ENCODE results near the gene MASP1. TPM values are rescaled to one million over a fixed set of nuclear protein-coding genes. Genes with fewer than 3 reads are reported as not detected.

Gene MASP1
- total RNA-seq, 1 donor from 2014 or later = 2.0 TPM

GRCh38 chr3:187319699-187320302 is 28.3 kb upstream of the MASP1 start:
- DNase-seq (ENCODE audit: low spot score) = no peak
- TF ChIP-seq, protein P1, sequence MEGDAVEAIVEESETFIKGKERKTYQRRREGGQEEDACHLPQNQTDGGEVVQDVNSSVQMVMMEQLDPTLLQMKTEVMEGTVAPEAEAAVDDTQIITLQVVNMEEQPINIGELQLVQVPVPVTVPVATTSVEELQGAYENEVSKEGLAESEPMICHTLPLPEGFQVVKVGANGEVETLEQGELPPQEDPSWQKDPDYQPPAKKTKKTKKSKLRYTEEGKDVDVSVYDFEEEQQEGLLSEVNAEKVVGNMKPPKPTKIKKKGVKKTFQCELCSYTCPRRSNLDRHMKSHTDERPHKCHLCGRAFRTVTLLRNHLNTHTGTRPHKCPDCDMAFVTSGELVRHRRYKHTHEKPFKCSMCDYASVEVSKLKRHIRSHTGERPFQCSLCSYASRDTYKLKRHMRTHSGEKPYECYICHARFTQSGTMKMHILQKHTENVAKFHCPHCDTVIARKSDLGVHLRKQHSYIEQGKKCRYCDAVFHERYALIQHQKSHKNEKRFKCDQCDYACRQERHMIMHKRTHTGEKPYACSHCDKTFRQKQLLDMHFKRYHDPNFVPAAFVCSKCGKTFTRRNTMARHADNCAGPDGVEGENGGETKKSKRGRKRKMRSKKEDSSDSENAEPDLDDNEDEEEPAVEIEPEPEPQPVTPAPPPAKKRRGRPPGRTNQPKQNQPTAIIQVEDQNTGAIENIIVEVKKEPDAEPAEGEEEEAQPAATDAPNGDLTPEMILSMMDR (IDR thresholded peaks at IDR 0.05) = peak; percentile 87
- no peaks in the 10 kb centered on the region for H3K9me3 Mint-ChIP-seq (ENCODE audit: low read depth)
- H3K4me3 Mint-ChIP-seq (ENCODE audit: unreplicated experiment) = peak overlapping the region; percentile 68
- H3K4me1 Mint-ChIP-seq (ENCODE audit: low read depth) = peaks cover 15% of the 10 kb centered on the region
- H3K27ac Mint-ChIP-seq (ENCODE audit: unreplicated experiment) = no peak overlapping the region
- no peaks in the 10 kb centered on the region for H3K36me3 Mint-ChIP-seq (ENCODE audit: low read depth)
- H3K27me3 Mint-ChIP-seq (ENCODE audit: low read depth) = peaks cover 16% of the 10 kb centered on the region

DNA sequence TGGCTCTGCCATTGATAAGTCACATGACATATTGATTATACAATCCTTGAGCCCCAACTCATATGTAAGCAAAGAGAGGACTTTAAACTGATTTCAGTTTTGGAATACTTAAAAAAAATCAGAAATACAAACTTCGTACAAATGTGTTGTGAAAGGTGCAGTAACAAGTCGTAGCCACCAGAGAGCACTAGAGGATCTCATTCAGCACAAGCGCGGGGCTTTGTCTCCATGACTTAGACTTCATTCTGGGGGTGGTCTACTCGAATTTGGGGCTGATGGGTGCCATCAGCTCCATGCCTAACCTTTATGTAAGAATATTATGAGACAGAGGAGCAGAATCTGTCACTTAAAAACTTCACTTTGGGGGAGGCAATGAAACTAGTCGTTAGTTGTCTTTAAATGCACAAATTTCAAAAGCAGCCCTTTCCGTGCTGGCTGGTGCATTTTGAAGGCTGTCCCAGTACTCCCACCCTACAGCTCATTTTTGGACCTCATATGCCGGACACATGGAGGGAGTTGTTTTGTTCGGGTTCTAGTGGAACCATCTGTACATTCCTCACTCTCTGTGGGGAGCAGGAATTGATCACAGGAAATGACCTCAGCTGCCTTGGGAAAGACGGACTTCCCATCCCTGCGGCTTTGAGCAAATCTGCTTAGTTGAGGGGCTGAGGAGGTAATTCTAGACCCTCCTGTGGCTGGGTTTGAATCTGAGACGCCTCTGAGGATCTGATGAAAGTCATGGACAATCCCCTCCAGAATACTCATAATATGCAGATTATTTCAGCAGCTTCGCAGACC is 27.5 kb upstream of the MASP1 start:
- peak overlapping the region; percentile 55 for H3K27ac Mint-ChIP-seq (ENCODE audit: unreplicated experiment)
- no peak for DNase-seq (ENCODE audit: low spot score)
- peaks cover 21% of the 10 kb centered on the region for H3K27me3 Mint-ChIP-seq (ENCODE audit: low read depth)

DNA sequence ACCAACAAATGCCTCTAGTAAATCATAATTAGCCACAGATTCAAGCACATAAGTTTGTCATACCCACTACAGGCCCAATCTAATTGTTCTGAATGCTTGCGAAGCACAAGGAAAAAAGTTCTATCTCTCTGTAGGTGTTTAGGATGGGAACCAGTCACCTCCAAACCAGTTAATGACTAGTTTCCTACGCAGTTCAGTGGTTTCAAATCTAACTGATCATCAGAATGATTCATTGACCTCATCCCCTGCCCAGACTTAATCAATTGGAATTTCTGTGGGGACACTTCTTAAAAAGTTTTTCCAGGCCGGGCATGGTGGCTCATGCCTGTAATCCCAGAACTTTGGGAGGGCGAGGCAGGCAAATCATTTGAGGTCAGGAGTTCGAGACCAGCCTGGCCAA is 24.3 kb upstream of the MASP1 start:
- Mint-ChIP-seq H3K27ac (ENCODE audit: unreplicated experiment) (no peak overlapping the region), H3K36me3 (ENCODE audit: low read depth) (peaks cover 4% of the 10 kb centered on the region), H3K4me3 (ENCODE audit: unreplicated experiment) (no peak overlapping the region), H3K9me3 (ENCODE audit: low read depth) (no peaks in the 10 kb centered on the region), H3K27me3 (ENCODE audit: low read depth) (peaks cover 34% of the 10 kb centered on the region), H3K4me1 (ENCODE audit: low read depth) (peaks cover 15% of the 10 kb centered on the region)
- TF ChIP-seq, protein P1 (IDR thresholded peaks at IDR 0.05) = no peak
- no peak for DNase-seq (ENCODE audit: low spot score)

More for the DNA sequence above, 27.5 kb upstream of the MASP1 start:
- no peaks in the 10 kb centered on the region for H3K36me3 Mint-ChIP-seq (ENCODE audit: low read depth)
- peak overlapping the region; percentile 68 for H3K4me3 Mint-ChIP-seq (ENCODE audit: unreplicated experiment)
- H3K9me3 Mint-ChIP-seq (ENCODE audit: low read depth) = no peaks in the 10 kb centered on the region
- TF ChIP-seq, protein P1 (IDR thresholded peaks at IDR 0.05) = peak; percentile 96
- peaks cover 15% of the 10 kb centered on the region for H3K4me1 Mint-ChIP-seq (ENCODE audit: low read depth)

GRCh38 chr3:187314176-187314575 is 22.6 kb upstream of the MASP1 start:
- Mint-ChIP-seq H3K4me1 (ENCODE audit: low read depth) (peaks cover 6% of the 10 kb centered on the region), H3K9me3 (ENCODE audit: low read depth) (peaks cover 8% of the 10 kb centered on the region), H3K36me3 (ENCODE audit: low read depth) (peaks cover 7% of the 10 kb centered on the region), H3K27ac (ENCODE audit: unreplicated experiment) (no peak overlapping the region), H3K27me3 (ENCODE audit: low read depth) (peaks cover 36% of the 10 kb centered on the region), H3K4me3 (ENCODE audit: unreplicated experiment) (no peak overlapping the region)
- no peak for DNase-seq (ENCODE audit: low spot score)
- TF ChIP-seq, protein P1 (IDR thresholded peaks at IDR 0.05) = no peak

- no peak overlapping the region for H3K4me3 Mint-ChIP-seq (ENCODE audit: unreplicated experiment)
- H3K36me3 Mint-ChIP-seq (ENCODE audit: low read depth) = peaks cover 7% of the 10 kb centered on the region
- peaks cover 33% of the 10 kb centered on the region for H3K27me3 Mint-ChIP-seq (ENCODE audit: low read depth)
- no peaks in the 10 kb centered on the region for H3K4me1 Mint-ChIP-seq (ENCODE audit: low read depth)
- H3K27ac Mint-ChIP-seq (ENCODE audit: unreplicated experiment) = no peak overlapping the region
- H3K9me3 Mint-ChIP-seq (ENCODE audit: low read depth) = peaks cover 8% of the 10 kb centered on the region
- no peak for DNase-seq (ENCODE audit: low spot score)
- TF ChIP-seq, protein P1 (IDR thresholded peaks at IDR 0.05) = no peak
These were observed 19.5 kb upstream of the MASP1 start for GRCh38 chr3:187310954-187311470.
